Astrocyte of the cerebellum (primary cell): Measurements from ENCODE around the gene VAMP1.
"Not testable (repeated sequence)": the region's sequence is repeated elsewhere in the genome, so short reads cannot be mapped to it uniquely, and the experiment has no call there.

Experiments used
- DNase-seq: peaks from one replicate; pipeline ENCODE4 v3.0.0-alpha.2; 2011; ENCODE audit warnings: low read depth
- H3K4me3 ChIP-seq: 2 replicates; pipeline ENCODE4 v1.5.1; 2011; ENCODE audit warnings: mild to moderate bottlenecking, low read depth, low read length, moderate library complexity
- CTCF ChIP-seq: IDR thresholded peaks from 2 replicates; pipeline ENCODE4 v1.5.1; 2012; ENCODE audit warnings: low read length, low read depth, moderate library complexity, mild to moderate bottlenecking; ENCODE audit errors: missing control alignments
- in situ Hi-C: cut with HindIII; loops from 2 replicates; pipeline ENCODE4 v1.10.0; 2017; ENCODE audit warnings: low sequenced_read_pairs

Gene VAMP1

GRCh38 chr12:6494258-6494743 is 23.8 kb upstream of the VAMP1 start:
- TF ChIP-seq CTCF = peak; percentile 26

GRCh38 chr12:6493497-6494257 is 23.2 kb upstream of the VAMP1 start, which contains the start of gene NCAPD2:
Gene NCAPD2, plus strand, starts transcription at chr12:6494102. Its CDS starts 997 bp downstream, at chr12:6495099.
- TF ChIP-seq CTCF = peak; percentile 17
- in situ Hi-C loops = no loop called here
- H3K4me3 ChIP-seq = peak within 1 kb of the TSS; percentile 70
- peak; percentile 89 for DNase-seq

More at GRCh38 chr12:6494258-6494743, 23.8 kb upstream of the VAMP1 start:
- peak overlapping the region; percentile 70 for H3K4me3 ChIP-seq
- in situ Hi-C loops = no loop called here
- DNase-seq = no peak

- peak; percentile 85 for DNase-seq
- TF ChIP-seq CTCF = no peak
- H3K4me3 ChIP-seq = peak within 1 kb of the TSS; percentile 70
- in situ Hi-C loops = no loop called here
These were observed 22.5 kb upstream of the VAMP1 start, which contains the start of gene MRPL51 for GRCh38 chr12:6492838-6493496. Gene MRPL51, minus strand, starts transcription at chr12:6493262. Its CDS starts 126 bp downstream, at chr12:6493136.

- H3K4me3 ChIP-seq, DNase-seq, in situ Hi-C loops: not testable (repeated sequence)
These were observed 20.2 kb upstream of the VAMP1 start for GRCh38 chr12:6490673-6491072.

- H3K4me3 ChIP-seq = no peak overlapping the region
- in situ Hi-C loops = no loop called here
- no peak for DNase-seq
- TF ChIP-seq CTCF = no peak
These were observed 19.0 kb upstream of the VAMP1 start for GRCh38 chr12:6489449-6489848.

- in situ Hi-C loops = no loop called here
- no peak for TF ChIP-seq CTCF
- no peak overlapping the region for H3K4me3 ChIP-seq
- DNase-seq = no peak
These were observed 17.8 kb upstream of the VAMP1 start for GRCh38 chr12:6488240-6488639.

- no peak for DNase-seq
- no peak overlapping the region for H3K4me3 ChIP-seq
- in situ Hi-C loops = no loop called here
- TF ChIP-seq CTCF = no peak
These were observed 7.9 kb upstream of the VAMP1 start for GRCh38 chr12:6478416-6478815.

- DNase-seq, in situ Hi-C loops, H3K4me3 ChIP-seq: not testable (repeated sequence)
These were observed 7.3 kb upstream of the VAMP1 start for GRCh38 chr12:6477601-6478377.
